Spleen (tissue), 11 donors: ENCODE data around the gene OPCML. TPM values are rescaled to one million over a fixed set of nuclear protein-coding genes. Genes with fewer than 3 reads are reported as not detected.

ENCODE experiments used
- DNase-seq: peaks from one replicate; pipeline ENCODE4 v3.0.0-alpha.2; 2020
- H3K27ac ChIP-seq, 8 donors: fragments of 200-600 bp; sonication (generic) in 7 of 8; 1 replicate in 4 of 8; 2 replicates in 4 of 8; pipeline versions ENCODE4 v1.5.0 to v1.8.0; 2016 to 2021; ENCODE audit warnings: inconsistent platforms in 4 of 8, mild to moderate bottlenecking in 4 of 8, moderate library complexity in 1 of 8
- H3K27me3 ChIP-seq, 7 donors: fragments of 200-600 bp; sonication (generic) in 6 of 7; replicated peaks in 1 of 7; 1 replicate in 4 of 7; 2 replicates in 3 of 7; pipeline versions ENCODE4 v1.5.0 to v1.8.0; 2016 to 2021; ENCODE audit warnings: inconsistent platforms in 3 of 7, mild to moderate bottlenecking in 1 of 7
- H3K36me3 ChIP-seq, 6 donors: fragments of 200-600 bp; sonication (generic) in 5 of 6; 1 replicate in 4 of 6; 2 replicates in 2 of 6; pipeline versions ENCODE4 v1.5.0 to v1.8.0; 2016 to 2021; ENCODE audit warnings: inconsistent platforms in 2 of 6
- H3K4me1 ChIP-seq, 6 donors: fragments of 200-600 bp; sonication (generic) in 5 of 6; 1 replicate in 3 of 6; 2 replicates in 3 of 6; pipeline versions ENCODE4 v1.5.0 to v1.8.0; 2016 to 2021; ENCODE audit warnings: inconsistent platforms in 3 of 6
- H3K4me3 ChIP-seq, 8 donors: fragments of 200-600 bp; sonication (generic) in 7 of 8; 1 replicate in 4 of 8; 2 replicates in 4 of 8; pipeline versions ENCODE4 v1.5.0 to v1.8.0; 2016 to 2021; ENCODE audit warnings: inconsistent platforms in 4 of 8, mild to moderate bottlenecking in 4 of 8, moderate library complexity in 2 of 8
- H3K9me3 ChIP-seq, 8 donors: fragments of 200-600 bp; sonication (generic) in 7 of 8; 1 replicate in 4 of 8; 2 replicates in 4 of 8; pipeline versions ENCODE4 v1.5.0 to v1.8.0; 2016 to 2021; ENCODE audit warnings: inconsistent platforms in 4 of 8
- POLR2A ChIP-seq, 3 donors: fragments of 450-650 bp; IDR thresholded peaks; one replicate each; pipeline ENCODE4 v1.5.1; 2017; ENCODE audit warnings: antibody characterized with exemption in 3 of 3, mild to moderate bottlenecking in 1 of 3
- POLR2AphosphoS5 ChIP-seq, 3 donors: sonication (generic); formaldehyde crosslinking; IDR thresholded peaks; one replicate each; pipeline ENCODE4 v1.5.1; 2017; ENCODE audit warnings: antibody characterized with exemption in 3 of 3
- WGBS, 5 donors: extraction: QIAGEN DNeasy Blood & Tissue Kit in 3 of 5; methylation state at CpG; one replicate each; pipeline versions ENCODE4 v1.1.5 to v1.1.7; 2013 to 2018; 5-methylcytosine and 5-hydroxymethylcytosine counted together
- intact Hi-C: fragments of 100-400 bp; cut with DNase I; formaldehyde crosslinking; loops from one replicate; pipeline ENCODE4 v1.15.0; 2023; ENCODE audit warnings: low total_unique reads
- polyA plus RNA-seq, 3 donors: library from polyadenylated mRNA; stranded (reverse); fragments of 200-250 nt; gene quantifications; one replicate each; pipeline ENCODE4 v1.2.1, GENCODE V29; 2013
- total RNA-seq, 7 donors: library from RNA; depleted of rRNA in 3 of 7; stranded (reverse); fragments of >200 nt in 3 of 7; fragmentation: NEBNext Ultra II Directional in 4 of 7; extraction: Animal tissue kit (Norgen Biotek cat#: 25700) in 4 of 7; gene quantifications; one replicate each; pipeline versions ENCODE4 v1.1.0 to v1.2.1, GENCODE V29; 2016 to 2021
- TF ChIP-seq, protein P1 (sequence below), 11 experiments: fragments of 200-600 bp in 7 of 11; fragments of 450-650 bp in 4 of 11; sonication (generic) in 4 of 11; IDR thresholded peaks in 8 of 11; conservative IDR thresholded peaks in 3 of 11; 1 replicate in 7 of 11; 2 replicates in 4 of 11; pipeline versions ENCODE4 v1.4.0 to v1.8.0; 2016 to 2021; ENCODE audit warnings: antibody characterized with exemption in 11 of 11, inconsistent platforms in 4 of 11, mild to moderate bottlenecking in 1 of 11
- donor health status: healthy with polysubstance abuse.
- donor health status: DM: no; HTN: no; CAD: no; lungs with moderate emphysema.
- donor health status: DM: no; HTN: no; CAD: no.
- donor health status: Bipolar disorder and iron deficiency.
- donor health status: healthy.
- donor health status: DM: no; HTN: no; CAD: no.
- donor health status: DM: yes; HTN: yes; CAD: no.

The OPCML gene
- total and polyA plus RNA-seq, 10 donors, result 0.09 to 10.7 (median 3.1) TPM

DNA sequence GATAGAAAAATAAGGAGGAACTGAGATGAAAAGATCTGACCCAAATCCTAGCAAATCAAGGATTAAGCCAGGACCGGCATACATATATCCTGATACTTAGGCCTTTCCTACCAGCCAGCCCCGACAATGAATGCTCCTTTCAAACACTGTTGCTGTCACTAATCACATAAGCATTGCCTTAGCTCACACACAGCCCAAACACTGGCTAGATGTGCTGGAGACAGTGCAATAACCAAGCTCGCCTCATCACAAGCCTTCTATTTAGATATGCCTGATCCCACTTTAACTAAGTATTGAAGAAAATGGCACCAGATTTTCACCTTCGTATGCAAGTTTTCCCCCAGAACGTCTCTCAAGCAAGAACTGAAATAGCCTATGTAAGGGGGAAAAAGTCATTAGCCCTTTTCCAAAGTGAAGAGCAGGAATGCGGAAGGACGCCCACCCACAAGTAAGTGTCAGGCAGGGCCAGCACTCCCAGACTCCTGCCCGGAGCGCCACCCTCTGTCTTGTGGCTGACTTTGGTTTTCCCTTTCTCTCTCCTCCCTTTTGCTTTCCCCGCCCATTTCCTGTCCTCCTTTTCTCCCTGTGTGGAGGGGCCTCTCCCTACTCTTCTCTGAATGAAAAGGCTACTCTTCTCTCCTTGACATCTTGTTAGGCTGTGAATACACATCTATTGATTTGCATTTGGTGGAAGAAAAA is 8.9 kb upstream of the OPCML start:
- Histone ChIP-seq H3K27ac (no peak overlapping the region), H3K27me3 (no peaks in the 10 kb centered on the region), H3K36me3 (no peaks in the 10 kb centered on the region), H3K9me3 (no peaks in the 10 kb centered on the region), H3K4me3 (no peak overlapping the region), H3K4me1 (no peaks in the 10 kb centered on the region)
- TF ChIP-seq, protein P1, sequence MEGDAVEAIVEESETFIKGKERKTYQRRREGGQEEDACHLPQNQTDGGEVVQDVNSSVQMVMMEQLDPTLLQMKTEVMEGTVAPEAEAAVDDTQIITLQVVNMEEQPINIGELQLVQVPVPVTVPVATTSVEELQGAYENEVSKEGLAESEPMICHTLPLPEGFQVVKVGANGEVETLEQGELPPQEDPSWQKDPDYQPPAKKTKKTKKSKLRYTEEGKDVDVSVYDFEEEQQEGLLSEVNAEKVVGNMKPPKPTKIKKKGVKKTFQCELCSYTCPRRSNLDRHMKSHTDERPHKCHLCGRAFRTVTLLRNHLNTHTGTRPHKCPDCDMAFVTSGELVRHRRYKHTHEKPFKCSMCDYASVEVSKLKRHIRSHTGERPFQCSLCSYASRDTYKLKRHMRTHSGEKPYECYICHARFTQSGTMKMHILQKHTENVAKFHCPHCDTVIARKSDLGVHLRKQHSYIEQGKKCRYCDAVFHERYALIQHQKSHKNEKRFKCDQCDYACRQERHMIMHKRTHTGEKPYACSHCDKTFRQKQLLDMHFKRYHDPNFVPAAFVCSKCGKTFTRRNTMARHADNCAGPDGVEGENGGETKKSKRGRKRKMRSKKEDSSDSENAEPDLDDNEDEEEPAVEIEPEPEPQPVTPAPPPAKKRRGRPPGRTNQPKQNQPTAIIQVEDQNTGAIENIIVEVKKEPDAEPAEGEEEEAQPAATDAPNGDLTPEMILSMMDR (IDR thresholded peaks at IDR 0.05 in 8 of 11, conservative IDR thresholded peaks at IDR 0.05 in 3 of 11), result no peak
- TF ChIP-seq POLR2AphosphoS5 (IDR thresholded peaks at IDR 0.05) (no peak), POLR2A (IDR thresholded peaks at IDR 0.05) (no peak)
- intact Hi-C loops, result no loop called here
- 65 to 74% (median 70%) methylated on average over 10 of the region's 10 CpGs for WGBS, 5 donors
- no peak for DNase-seq

GRCh38 chr11:133536198-133536597 is 3.9 kb upstream of the OPCML start:
- intact Hi-C loops, result no loop called here
- DNase-seq, result no peak
- 78 to 91% (median 85%) methylated on average over 1 of the region's 1 CpG for WGBS, 5 donors

GRCh38 chr11:133533205-133533604 is 904 bp upstream of the OPCML start:
- peaks cover 0 to 3% (median 0%) of the 10 kb centered on the region in 6 donors for H3K4me1 ChIP-seq
- H3K4me3 ChIP-seq, result no peak overlapping the region
- H3K27ac ChIP-seq, result no peak overlapping the region
- no peaks in the 10 kb centered on the region for H3K9me3 ChIP-seq
- H3K36me3 ChIP-seq, result no peaks in the 10 kb centered on the region
- 42 to 69% (median 51%) methylated on average over 6 of the region's 6 CpGs for whole genome bisulfite sequencing, 5 donors
- intact Hi-C loops, result no loop called here
- TF ChIP-seq, protein P1 (IDR thresholded peaks at IDR 0.05 in 8 of 11, conservative IDR thresholded peaks at IDR 0.05 in 3 of 11), result no peak
- no peak for TF ChIP-seq POLR2A (IDR thresholded peaks at IDR 0.05)
- TF ChIP-seq POLR2AphosphoS5 (IDR thresholded peaks at IDR 0.05), result no peak
- DNase-seq, result no peak
- H3K27me3 ChIP-seq, result peaks cover 0 to 62% (median 17%) of the 10 kb centered on the region in 7 donors

More at GRCh38 chr11:133536198-133536597, 3.9 kb upstream of the OPCML start:
- TF ChIP-seq, protein P1 (IDR thresholded peaks at IDR 0.05 in 8 of 11, conservative IDR thresholded peaks at IDR 0.05 in 3 of 11), result no peak
- TF ChIP-seq POLR2AphosphoS5 (IDR thresholded peaks at IDR 0.05) (no peak), POLR2A (IDR thresholded peaks at IDR 0.05) (no peak)
- Histone ChIP-seq H3K4me3 (no peak overlapping the region), H3K36me3 (no peaks in the 10 kb centered on the region), H3K27ac (no peak overlapping the region), H3K4me1 (peaks cover 0 to 3% (median 0%) of the 10 kb centered on the region in 6 donors), H3K27me3 (peaks cover 0 to 32% (median 0%) of the 10 kb centered on the region in 7 donors), H3K9me3 (no peaks in the 10 kb centered on the region)

DNA sequence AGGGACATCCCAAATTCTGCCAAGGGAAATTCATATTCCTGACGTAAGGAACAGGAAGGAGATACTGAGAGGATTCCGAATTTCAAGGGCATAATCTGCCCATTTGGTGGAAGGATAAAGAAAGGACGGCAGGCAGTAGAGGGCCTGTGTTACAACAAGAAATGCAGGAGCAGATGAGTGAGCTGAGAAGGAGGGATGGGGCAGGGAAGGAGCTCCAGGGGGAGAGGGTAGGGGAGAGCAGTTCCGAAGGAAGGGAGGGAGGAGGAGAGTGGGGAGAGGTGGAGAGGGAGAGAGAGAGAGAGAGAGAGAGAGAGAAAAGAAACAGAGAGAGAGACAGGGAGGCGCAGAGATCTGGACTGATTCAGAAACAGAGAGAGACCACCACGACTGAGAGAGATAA is 843 bp downstream of the OPCML start:
- Histone ChIP-seq H3K36me3 (no peaks in the 10 kb centered on the region), H3K4me3 (no peak overlapping the region), H3K4me1 (peaks cover 0 to 3% (median 0%) of the 10 kb centered on the region in 6 donors), H3K27me3 (peaks cover 0 to 72% (median 17%) of the 10 kb centered on the region in 7 donors), H3K27ac (no peak overlapping the region), H3K9me3 (no peaks in the 10 kb centered on the region)
- DNase-seq, result no peak
- TF ChIP-seq POLR2A (IDR thresholded peaks at IDR 0.05), result no peak
- TF ChIP-seq POLR2AphosphoS5 (IDR thresholded peaks at IDR 0.05), result no peak
- TF ChIP-seq, protein P1 (IDR thresholded peaks at IDR 0.05 in 8 of 11, conservative IDR thresholded peaks at IDR 0.05 in 3 of 11), result no peak
- 6 to 11% (median 10%) methylated on average over 6 of the region's 6 CpGs for WGBS, 5 donors
- intact Hi-C loops, result no loop called here
